Liver (tissue), 9 donors: Measurements from ENCODE around the gene SMAD6. TPM values are rescaled to one million over a fixed set of nuclear protein-coding genes. Genes with fewer than 3 reads are reported as not detected.

ENCODE experiments used
- DNase-seq: peaks from one replicate; pipeline ENCODE4 v3.0.0-alpha.2; 2017; ENCODE audit warnings: low spot score
- H3K27ac ChIP-seq, 2 donors: one replicate each; pipeline ENCODE4 v1.7.0; 2013; ENCODE audit warnings: inconsistent platforms in 2 of 2, low read length in 2 of 2, control low read depth in 1 of 2, low read depth in 1 of 2, mild to moderate bottlenecking in 1 of 2
- H3K27me3 ChIP-seq, 4 donors: one replicate each; pipeline versions ENCODE4 v1.6.1 to v1.7.0; 2013; ENCODE audit warnings: low read length in 3 of 4, inconsistent platforms in 1 of 4, mild to moderate bottlenecking in 1 of 4, moderate library complexity in 1 of 4; ENCODE audit not compliant: control insufficient read depth in 4 of 4, insufficient read depth in 4 of 4
- H3K36me3 ChIP-seq, 4 donors: one replicate each; pipeline versions ENCODE4 v1.6.1 to v1.7.0; 2013; ENCODE audit warnings: low read length in 3 of 4, mild to moderate bottlenecking in 3 of 4, low read depth in 1 of 4, moderate library complexity in 1 of 4; ENCODE audit not compliant: control insufficient read depth in 4 of 4, insufficient read depth in 3 of 4
- H3K4me1 ChIP-seq, 4 donors: one replicate each; pipeline versions ENCODE4 v1.6.1 to v1.7.0; 2013; ENCODE audit warnings: low read length in 3 of 4, mild to moderate bottlenecking in 3 of 4, moderate library complexity in 1 of 4; ENCODE audit not compliant: control insufficient read depth in 4 of 4, insufficient read depth in 4 of 4
- H3K4me3 ChIP-seq, 3 donors: one replicate each; pipeline versions ENCODE4 v1.6.1 to v1.7.0; 2013; ENCODE audit warnings: low read length in 3 of 3, control low read depth in 1 of 3, low read depth in 1 of 3, mild to moderate bottlenecking in 1 of 3
- H3K9ac ChIP-seq, 2 donors: one replicate each; pipeline ENCODE4 v1.7.0; 2013; ENCODE audit warnings: low read length in 2 of 2, mild to moderate bottlenecking in 2 of 2, moderate library complexity in 2 of 2, control low read depth in 1 of 2, low read depth in 1 of 2
- H3K9me3 ChIP-seq, 4 donors: one replicate each; pipeline versions ENCODE4 v1.6.1 to v1.7.0; 2013; ENCODE audit warnings: low read length in 3 of 4; ENCODE audit not compliant: control insufficient read depth in 4 of 4
- EGR1 ChIP-seq, 2 donors: IDR thresholded peaks; 2 replicates each; pipeline ENCODE4 v1.6.1; 2016 to 2018; ENCODE audit warnings: antibody characterized with exemption in 2 of 2, low read depth in 2 of 2
- FOXA1 ChIP-seq: IDR thresholded peaks from 2 replicates; pipeline ENCODE4 v1.6.1; 2016; ENCODE audit warnings: antibody characterized with exemption
- FOXA2 ChIP-seq: IDR thresholded peaks from 2 replicates; pipeline ENCODE4 v1.6.1; 2016; ENCODE audit warnings: antibody characterized with exemption
- GABPA ChIP-seq, 2 donors: IDR thresholded peaks in 1 of 2; conservative IDR thresholded peaks in 1 of 2; 2 replicates each; pipeline ENCODE4 v1.6.1; 2016; ENCODE audit warnings: antibody characterized with exemption in 2 of 2, mild to moderate bottlenecking in 1 of 2, moderate library complexity in 1 of 2
- HNF4A ChIP-seq, 2 donors: conservative IDR thresholded peaks; 2 replicates each; pipeline ENCODE4 v1.6.1; 2016; ENCODE audit warnings: antibody characterized with exemption in 2 of 2, mild to moderate bottlenecking in 2 of 2
- HNF4G ChIP-seq: IDR thresholded peaks from 2 replicates; pipeline ENCODE4 v1.6.1; 2016; ENCODE audit warnings: antibody characterized with exemption
- JUND ChIP-seq, 2 donors: IDR thresholded peaks; 2 replicates each; pipeline ENCODE4 v1.6.1; 2016; ENCODE audit warnings: antibody characterized with exemption in 2 of 2
- NR2F2 ChIP-seq: IDR thresholded peaks from 2 replicates; pipeline ENCODE4 v1.6.1; 2016; ENCODE audit warnings: antibody characterized with exemption
- RAD21 ChIP-seq, 2 donors: IDR thresholded peaks; 2 replicates each; pipeline ENCODE4 v1.6.1; 2016; ENCODE audit warnings: antibody characterized with exemption in 2 of 2, mild to moderate bottlenecking in 2 of 2
- RXRA ChIP-seq, 2 donors: IDR thresholded peaks; 2 replicates each; pipeline ENCODE4 v1.6.1; 2017 to 2018; ENCODE audit warnings: antibody characterized with exemption in 2 of 2, mild to moderate bottlenecking in 1 of 2
- SP1 ChIP-seq: IDR thresholded peaks from 2 replicates; pipeline ENCODE4 v1.6.1; 2018; ENCODE audit warnings: antibody characterized with exemption, mild to moderate bottlenecking
- TAF1 ChIP-seq: conservative IDR thresholded peaks from 2 replicates; pipeline ENCODE4 v1.6.1; 2016; ENCODE audit warnings: antibody characterized with exemption, mild to moderate bottlenecking
- YY1 ChIP-seq: IDR thresholded peaks from 2 replicates; pipeline ENCODE4 v1.6.1; 2016; ENCODE audit warnings: antibody characterized with exemption, mild to moderate bottlenecking
- WGBS: extraction: QIAGEN DNeasy Blood & Tissue Kit; methylation state at CpG from one replicate; pipeline ENCODE4 v1.1.7; 2013; 5-methylcytosine and 5-hydroxymethylcytosine counted together
- polyA plus RNA-seq, 2 donors: library from polyadenylated mRNA; stranded (reverse) in 1 of 2; unstranded in 1 of 2; fragments of 200-250 nt in 1 of 2; fragments of >200 nt in 1 of 2; fragmentation: Nextera tagmentation in 1 of 2; extraction: Ambion mirVana in 1 of 2; gene quantifications; one replicate each; pipeline versions ENCODE4 v1.2.1 to v1.2.3, GENCODE V29; 2013 to 2015
- total RNA-seq, 2 donors: library from RNA; depleted of rRNA; stranded (reverse); fragments of >200 nt; gene quantifications; one replicate each; pipeline ENCODE4 v1.2.3, GENCODE V29; 2014
- TF ChIP-seq, protein P1 (sequence below): IDR thresholded peaks from 2 replicates; pipeline ENCODE4 v1.6.1; 2016; ENCODE audit warnings: antibody characterized with exemption
- TF ChIP-seq, protein P2 (sequence below): IDR thresholded peaks from 2 replicates; pipeline ENCODE4 v1.6.1; 2016; ENCODE audit warnings: antibody characterized with exemption, mild to moderate bottlenecking
- TF ChIP-seq, protein P3 (sequence below): IDR thresholded peaks from 2 replicates; pipeline ENCODE4 v1.6.1; 2016; ENCODE audit warnings: antibody characterized with exemption
- donor health status: healthy.
- donor health status: healthy.
- donor health status: healthy.
- donor health status: healthy.
- donor health status: healthy.

The SMAD6 gene
- total and polyA plus RNA-seq, 4 donors = 1.2 to 15.1 (median 11.0) TPM

DNA sequence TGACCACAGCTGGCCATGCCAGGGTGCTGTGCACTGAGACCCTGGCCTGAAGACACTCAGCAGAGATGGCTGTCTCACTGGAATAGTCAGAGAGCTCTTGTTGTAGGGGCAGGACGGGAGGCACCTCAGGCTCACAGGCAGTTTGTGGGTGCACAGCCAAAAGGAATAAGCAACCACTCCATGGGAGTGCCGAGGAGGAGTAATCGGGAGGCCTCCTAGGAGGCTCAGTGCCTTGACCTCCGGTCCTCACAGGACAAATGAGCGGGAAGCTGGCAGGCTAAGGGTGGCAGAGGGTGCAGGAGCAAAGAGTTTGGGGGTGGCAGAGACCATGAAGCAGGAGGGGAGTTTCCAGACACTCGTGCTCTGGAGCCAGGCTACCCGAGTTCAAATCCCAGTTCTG, 81.7 kb downstream of the SMAD6 start:
- Histone ChIP-seq H3K9ac (no peak overlapping the region), H3K4me1 (peaks cover 4 to 17% (median 11%) of the 10 kb centered on the region in 4 donors), H3K27me3 (no peaks in the 10 kb centered on the region), H3K9me3 (no peaks in the 10 kb centered on the region), H3K27ac (no peak overlapping the region), H3K36me3 (peaks cover 0 to 7% (median 1%) of the 10 kb centered on the region in 4 donors), H3K4me3 (no peak overlapping the region)
- TF ChIP-seq RXRA (IDR thresholded peaks at IDR 0.05) (no peak), HNF4A (conservative IDR thresholded peaks at IDR 0.05) (no peak), RAD21 (IDR thresholded peaks at IDR 0.05) (no peak), JUND (IDR thresholded peaks at IDR 0.05) (no peak)
- DNase-seq = no peak
- 91% methylated on average over 7 of the region's 7 CpGs for WGBS

DNA sequence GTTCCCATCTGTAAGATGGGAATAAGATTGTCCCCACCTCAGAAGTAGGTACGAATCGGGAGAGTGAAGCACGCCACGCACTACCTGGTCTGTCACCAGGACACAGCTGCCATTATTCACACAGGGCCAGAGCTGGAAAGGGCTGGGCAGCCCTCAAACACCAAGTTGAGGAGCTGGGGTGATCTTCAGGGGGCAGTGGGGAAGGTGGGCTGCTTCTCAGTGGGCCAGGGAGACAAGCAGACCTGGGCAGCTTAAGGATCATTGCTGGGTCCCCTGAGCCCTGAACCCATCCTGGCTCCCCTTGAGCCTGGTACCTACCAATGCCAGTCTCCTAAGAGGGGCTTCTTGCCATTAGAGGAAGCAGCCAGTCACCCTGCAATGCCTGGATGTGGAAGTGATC, 82.1 kb downstream of the SMAD6 start:
- Histone ChIP-seq H3K9ac (no peak overlapping the region), H3K27ac (no peak overlapping the region), H3K4me1 (peaks cover 3 to 12% (median 9%) of the 10 kb centered on the region in 4 donors), H3K36me3 (peaks cover 0 to 7% (median 1%) of the 10 kb centered on the region in 4 donors), H3K27me3 (no peaks in the 10 kb centered on the region), H3K4me3 (no peak overlapping the region), H3K9me3 (no peaks in the 10 kb centered on the region)
- TF ChIP-seq HNF4G (no peak), TAF1 (no peak), RXRA (IDR thresholded peaks at IDR 0.05) (no peak), GABPA (IDR thresholded peaks at IDR 0.05 in 1 of 2, conservative IDR thresholded peaks at IDR 0.05 in 1 of 2) (no peak), FOXA1 (no peak), EGR1 (IDR thresholded peaks at IDR 0.05; ENCODE audit: low read depth in 2 of 2) (no peak), YY1 (no peak), JUND (IDR thresholded peaks at IDR 0.05) (no peak), NR2F2 (no peak), RAD21 (IDR thresholded peaks at IDR 0.05) (no peak)
- TF ChIP-seq, protein P1, sequence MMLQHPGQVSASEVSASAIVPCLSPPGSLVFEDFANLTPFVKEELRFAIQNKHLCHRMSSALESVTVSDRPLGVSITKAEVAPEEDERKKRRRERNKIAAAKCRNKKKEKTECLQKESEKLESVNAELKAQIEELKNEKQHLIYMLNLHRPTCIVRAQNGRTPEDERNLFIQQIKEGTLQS = no peak
- TF ChIP-seq, protein P2, sequence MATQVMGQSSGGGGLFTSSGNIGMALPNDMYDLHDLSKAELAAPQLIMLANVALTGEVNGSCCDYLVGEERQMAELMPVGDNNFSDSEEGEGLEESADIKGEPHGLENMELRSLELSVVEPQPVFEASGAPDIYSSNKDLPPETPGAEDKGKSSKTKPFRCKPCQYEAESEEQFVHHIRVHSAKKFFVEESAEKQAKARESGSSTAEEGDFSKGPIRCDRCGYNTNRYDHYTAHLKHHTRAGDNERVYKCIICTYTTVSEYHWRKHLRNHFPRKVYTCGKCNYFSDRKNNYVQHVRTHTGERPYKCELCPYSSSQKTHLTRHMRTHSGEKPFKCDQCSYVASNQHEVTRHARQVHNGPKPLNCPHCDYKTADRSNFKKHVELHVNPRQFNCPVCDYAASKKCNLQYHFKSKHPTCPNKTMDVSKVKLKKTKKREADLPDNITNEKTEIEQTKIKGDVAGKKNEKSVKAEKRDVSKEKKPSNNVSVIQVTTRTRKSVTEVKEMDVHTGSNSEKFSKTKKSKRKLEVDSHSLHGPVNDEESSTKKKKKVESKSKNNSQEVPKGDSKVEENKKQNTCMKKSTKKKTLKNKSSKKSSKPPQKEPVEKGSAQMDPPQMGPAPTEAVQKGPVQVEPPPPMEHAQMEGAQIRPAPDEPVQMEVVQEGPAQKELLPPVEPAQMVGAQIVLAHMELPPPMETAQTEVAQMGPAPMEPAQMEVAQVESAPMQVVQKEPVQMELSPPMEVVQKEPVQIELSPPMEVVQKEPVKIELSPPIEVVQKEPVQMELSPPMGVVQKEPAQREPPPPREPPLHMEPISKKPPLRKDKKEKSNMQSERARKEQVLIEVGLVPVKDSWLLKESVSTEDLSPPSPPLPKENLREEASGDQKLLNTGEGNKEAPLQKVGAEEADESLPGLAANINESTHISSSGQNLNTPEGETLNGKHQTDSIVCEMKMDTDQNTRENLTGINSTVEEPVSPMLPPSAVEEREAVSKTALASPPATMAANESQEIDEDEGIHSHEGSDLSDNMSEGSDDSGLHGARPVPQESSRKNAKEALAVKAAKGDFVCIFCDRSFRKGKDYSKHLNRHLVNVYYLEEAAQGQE = no peak
- TF ChIP-seq, protein P3, sequence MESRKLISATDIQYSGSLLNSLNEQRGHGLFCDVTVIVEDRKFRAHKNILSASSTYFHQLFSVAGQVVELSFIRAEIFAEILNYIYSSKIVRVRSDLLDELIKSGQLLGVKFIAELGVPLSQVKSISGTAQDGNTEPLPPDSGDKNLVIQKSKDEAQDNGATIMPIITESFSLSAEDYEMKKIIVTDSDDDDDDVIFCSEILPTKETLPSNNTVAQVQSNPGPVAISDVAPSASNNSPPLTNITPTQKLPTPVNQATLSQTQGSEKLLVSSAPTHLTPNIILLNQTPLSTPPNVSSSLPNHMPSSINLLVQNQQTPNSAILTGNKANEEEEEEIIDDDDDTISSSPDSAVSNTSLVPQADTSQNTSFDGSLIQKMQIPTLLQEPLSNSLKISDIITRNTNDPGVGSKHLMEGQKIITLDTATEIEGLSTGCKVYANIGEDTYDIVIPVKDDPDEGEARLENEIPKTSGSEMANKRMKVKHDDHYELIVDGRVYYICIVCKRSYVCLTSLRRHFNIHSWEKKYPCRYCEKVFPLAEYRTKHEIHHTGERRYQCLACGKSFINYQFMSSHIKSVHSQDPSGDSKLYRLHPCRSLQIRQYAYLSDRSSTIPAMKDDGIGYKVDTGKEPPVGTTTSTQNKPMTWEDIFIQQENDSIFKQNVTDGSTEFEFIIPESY = no peak
- no peak for DNase-seq
- WGBS = 97% methylated on average over 4 of the region's 4 CpGs

DNA sequence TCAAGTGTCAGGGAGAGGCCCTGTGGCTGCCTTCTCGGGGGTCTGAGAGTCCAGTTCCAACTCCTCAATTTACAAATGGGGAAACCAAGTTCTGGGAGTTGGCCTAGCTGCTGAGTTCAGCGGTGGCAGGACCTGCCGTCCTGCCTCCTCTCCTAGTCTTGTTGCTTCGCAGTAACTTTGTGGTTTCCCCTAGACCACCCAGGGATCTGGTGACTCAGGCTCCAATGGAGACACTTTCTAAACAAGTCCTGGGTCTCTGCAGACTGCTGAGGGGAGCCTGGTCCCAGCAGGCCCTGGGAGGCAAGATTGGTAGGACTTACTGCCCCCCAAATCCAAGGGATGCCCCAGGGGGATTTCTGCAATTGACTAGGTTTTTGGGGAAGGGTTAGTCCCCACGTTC, 83.6 kb downstream of the SMAD6 start:
- Histone ChIP-seq H3K9ac (no peak overlapping the region), H3K9me3 (no peaks in the 10 kb centered on the region)
- 85% methylated on average over 5 of the region's 5 CpGs for WGBS
- TF ChIP-seq FOXA2 (no peak), TAF1 (no peak), RAD21 (IDR thresholded peaks at IDR 0.05) (no peak), SP1 (no peak), EGR1 (IDR thresholded peaks at IDR 0.05; ENCODE audit: low read depth in 2 of 2) (no peak), GABPA (IDR thresholded peaks at IDR 0.05 in 1 of 2, conservative IDR thresholded peaks at IDR 0.05 in 1 of 2) (no peak), NR2F2 (no peak), RXRA (IDR thresholded peaks at IDR 0.05) (no peak), HNF4A (conservative IDR thresholded peaks at IDR 0.05) (no peak), FOXA1 (no peak), YY1 (no peak), HNF4G (no peak)
- TF ChIP-seq, protein P3 = no peak
- TF ChIP-seq, protein P1 = no peak

More for the DNA sequence above, 83.6 kb downstream of the SMAD6 start:
- Histone ChIP-seq H3K27me3 (no peaks in the 10 kb centered on the region), H3K27ac (no peak overlapping the region), H3K4me3 (no peak overlapping the region), H3K4me1 (no peaks in the 10 kb centered on the region), H3K36me3 (peaks cover 0 to 7% (median 1%) of the 10 kb centered on the region in 4 donors)
- no peak for DNase-seq
